H1 (cell line): ENCODE measurements around the gene SPHK1. TPM values are rescaled to one million over a fixed set of nuclear protein-coding genes. Genes with fewer than 3 reads are reported as not detected.
A peak's percentile ranks its signal among the peaks of the same experiment; 100 is the strongest.

Experiments used
- CTCF ChIA-PET: fragments of 300-600 bp; sonication (Branson Sonifier 250); formaldehyde crosslinking; loops from one replicate; lab custom pipeline; 2021; ENCODE audit not compliant: partially characterized antibody; lab: Charles Lee
- POLR2A ChIA-PET: fragments of 300-600 bp; sonication (Branson Sonifier 250); formaldehyde crosslinking; loops from one replicate; lab custom pipeline; 2021; ENCODE audit warnings: inconsistent platforms; ENCODE audit not compliant: partially characterized antibody; lab: Charles Lee
- DNase-seq, 2 experiments: peaks; one replicate each; pipeline versions ENCODE4 v3.0.0 to v3.0.0-alpha.2; 2010 to 2022; ENCODE audit warnings: low spot score in 2 of 2, low read depth in 1 of 2, mixed read lengths in 1 of 2
- FAIRE-seq: peaks from 2 replicates; lab custom pipeline; 2011; peaks lifted over from hg19 to GRCh38; lab: Jason Lieb, UNC
- H2AFZ ChIP-seq: 2 replicates; pipeline ENCODE4 v1.8.1; 2012; ENCODE audit warnings: low read length, inconsistent platforms
- H2AK5ac ChIP-seq: 2 replicates; pipeline ENCODE4 v1.6.1; 2013; ENCODE audit warnings: low read depth, low read length
- H2BK120ac ChIP-seq: replicated peaks from 2 replicates; pipeline ENCODE3; 2013; ENCODE audit warnings: low read depth, low read length, inconsistent platforms
- H2BK12ac ChIP-seq: 2 replicates; pipeline ENCODE4 v1.6.1; 2013; ENCODE audit warnings: low read depth, low read length
- H2BK15ac ChIP-seq: 2 replicates; pipeline ENCODE4 v1.6.1; 2013; ENCODE audit warnings: low read length
- H2BK20ac ChIP-seq: 2 replicates; pipeline ENCODE4 v1.6.1; 2013; ENCODE audit warnings: low read length
- H2BK5ac ChIP-seq: 2 replicates; pipeline ENCODE4 v1.6.1; 2013; ENCODE audit warnings: low read depth, low read length
- H3K14ac ChIP-seq: 2 replicates; pipeline ENCODE4 v1.6.1; 2013; ENCODE audit warnings: inconsistent platforms; ENCODE audit not compliant: insufficient read length
- H3K18ac ChIP-seq: 2 replicates; pipeline ENCODE4 v1.6.1; 2013; ENCODE audit warnings: low read length; ENCODE audit errors: extremely low read depth
- H3K23ac ChIP-seq: 2 replicates; pipeline ENCODE4 v1.6.1; 2013; ENCODE audit warnings: inconsistent platforms; ENCODE audit not compliant: insufficient read length
- H3K23me2 ChIP-seq: 2 replicates; pipeline ENCODE4 v1.6.1; 2013; ENCODE audit warnings: low read depth, low read length
- H3K27ac ChIP-seq: 2 replicates; pipeline ENCODE4 v1.6.1; 2011; ENCODE audit warnings: low read depth, low read length, inconsistent platforms
- H3K27me3 ChIP-seq, 4 experiments: replicated peaks in 1 of 4; 1 replicate in 1 of 4; 2 replicates in 3 of 4; pipeline versions ENCODE4 v1.6.1 to v1.8.1; 2011 to 2013; ENCODE audit warnings: low read length in 3 of 4, mild to moderate bottlenecking in 3 of 4, inconsistent platforms in 2 of 4, mixed read lengths in 2 of 4, moderate library complexity in 1 of 4; ENCODE audit not compliant: control insufficient read depth in 3 of 4, insufficient read depth in 3 of 4; ENCODE audit errors: extremely low read depth in 1 of 4
- H3K36me3 ChIP-seq, 4 experiments: 2 replicates each; pipeline versions ENCODE4 v1.6.1 to v1.8.1; 2011 to 2013; ENCODE audit warnings: mild to moderate bottlenecking in 4 of 4, low read length in 3 of 4, moderate library complexity in 2 of 4, control low read depth in 1 of 4, inconsistent platforms in 1 of 4; ENCODE audit not compliant: insufficient read depth in 4 of 4, control insufficient read depth in 2 of 4
- H3K4ac ChIP-seq: replicated peaks from 2 replicates; pipeline ENCODE3; 2013; ENCODE audit warnings: low read length, low read depth, mixed read lengths, inconsistent platforms; ENCODE audit not compliant: insufficient read length
- H3K4me1 ChIP-seq, 4 experiments: replicated peaks in 1 of 4; 1 replicate in 1 of 4; 2 replicates in 3 of 4; pipeline versions ENCODE4 v1.6.1 to v1.8.1; 2011 to 2013; ENCODE audit warnings: low read length in 3 of 4, inconsistent platforms in 2 of 4, mixed read lengths in 1 of 4; ENCODE audit not compliant: insufficient read depth in 4 of 4, control insufficient read depth in 3 of 4
- H3K4me2 ChIP-seq, 2 experiments: 2 replicates each; pipeline versions ENCODE4 v1.6.1 to v1.8.1; 2011 to 2013; ENCODE audit warnings: low read depth in 2 of 2, low read length in 2 of 2, control low read depth in 1 of 2, inconsistent platforms in 1 of 2, mild to moderate bottlenecking in 1 of 2; ENCODE audit not compliant: insufficient read depth in 1 of 2
- H3K4me3 ChIP-seq, 4 experiments: fragments of 200-600, 300-600 bp in 1 of 4; sonication (generic), shearing (Covaris generic), sonication (Bioruptor Twin) in 1 of 4; 2 replicates each; pipeline versions ENCODE4 v1.5.1 to v1.8.1; 2011 to 2016; ENCODE audit warnings: low read length in 4 of 4, low read depth in 3 of 4, control low read depth in 2 of 4, inconsistent platforms in 2 of 4, mild to moderate bottlenecking in 2 of 4, mixed read lengths in 1 of 4, moderate library complexity in 1 of 4; ENCODE audit not compliant: insufficient read depth in 2 of 4; ENCODE audit errors: extremely low read depth in 1 of 4
- H3K56ac ChIP-seq: replicated peaks from 2 replicates; pipeline ENCODE3; 2013; ENCODE audit warnings: low read depth, mild to moderate bottlenecking, mixed read lengths, low read length, inconsistent platforms; ENCODE audit not compliant: insufficient read length
- H3K79me1 ChIP-seq: 2 replicates; pipeline ENCODE4 v1.6.1; 2013; ENCODE audit warnings: low read depth, low read length, control low read depth
- H3K79me2 ChIP-seq, 2 experiments: 2 replicates each; pipeline versions ENCODE4 v1.6.1 to v1.8.1; 2012 to 2013; ENCODE audit warnings: low read length in 2 of 2, mild to moderate bottlenecking in 2 of 2, inconsistent platforms in 1 of 2; ENCODE audit not compliant: insufficient read depth in 2 of 2, control insufficient read depth in 1 of 2
- H3K9ac ChIP-seq, 4 experiments: replicated peaks in 1 of 4; 1 replicate in 1 of 4; 2 replicates in 3 of 4; pipeline versions ENCODE4 v1.6.1 to v1.8.1; 2011 to 2013; ENCODE audit warnings: low read depth in 3 of 4, low read length in 3 of 4, control low read depth in 2 of 4, mild to moderate bottlenecking in 2 of 4, moderate library complexity in 2 of 4, inconsistent platforms in 1 of 4; ENCODE audit errors: extremely low read depth in 1 of 4
- H3K9me3 ChIP-seq, 2 experiments: 2 replicates each; pipeline versions ENCODE4 v1.6.1 to v1.8.1; 2012 to 2013; ENCODE audit warnings: mild to moderate bottlenecking in 2 of 2, moderate library complexity in 2 of 2, control low read depth in 1 of 2, inconsistent platforms in 1 of 2, low read depth in 1 of 2, low read length in 1 of 2, mixed read lengths in 1 of 2; ENCODE audit not compliant: insufficient read depth in 2 of 2
- H4K20me1 ChIP-seq, 2 experiments: replicated peaks in 1 of 2; 2 replicates each; pipeline versions ENCODE3 to v1.8.1; 2011 to 2013; ENCODE audit warnings: inconsistent platforms in 2 of 2, low read length in 2 of 2, mild to moderate bottlenecking in 1 of 2; ENCODE audit not compliant: insufficient read depth in 2 of 2, control insufficient read depth in 1 of 2
- H4K5ac ChIP-seq: 2 replicates; pipeline ENCODE4 v1.6.1; 2013; ENCODE audit warnings: low read length, low read depth, mixed read lengths, inconsistent platforms; ENCODE audit not compliant: insufficient read length
- H4K8ac ChIP-seq: 2 replicates; pipeline ENCODE4 v1.8.0; 2013; ENCODE audit warnings: mild to moderate bottlenecking, moderate library complexity, low read length, inconsistent platforms; ENCODE audit not compliant: insufficient read depth; ENCODE audit errors: extremely low read depth
- H4K91ac ChIP-seq: replicated peaks from 2 replicates; pipeline ENCODE3; 2013; ENCODE audit warnings: low read length, mixed read lengths, inconsistent platforms; ENCODE audit not compliant: insufficient read length
- BCL11A ChIP-seq, 2 experiments: IDR thresholded peaks; one replicate each; pipeline ENCODE4 v1.6.1; 2011; ENCODE audit warnings: low read depth in 2 of 2, low read length in 2 of 2, mild to moderate bottlenecking in 2 of 2
- CBX8 ChIP-seq: fragments of 300-800, 300-1000 bp; sonication (generic); IDR thresholded peaks from 2 replicates; pipeline ENCODE4 v1.7.1; 2016; ENCODE audit warnings: low read depth, low read length, borderline replicate concordance
- CTBP2 ChIP-seq: IDR thresholded peaks from 2 replicates; pipeline ENCODE4 v1.7.0; 2011; ENCODE audit warnings: borderline replicate concordance, mild to moderate bottlenecking, moderate library complexity, mixed read lengths, low read length; ENCODE audit not compliant: insufficient read depth, insufficient read length
- EP300 ChIP-seq, 2 experiments: IDR thresholded peaks; 1 replicate in 1 of 2; 2 replicates in 1 of 2; pipeline ENCODE4 v1.6.1; 2011 to 2012; ENCODE audit warnings: low read depth in 2 of 2, low read length in 2 of 2, mild to moderate bottlenecking in 2 of 2, borderline replicate concordance in 1 of 2, inconsistent platforms in 1 of 2, moderate library complexity in 1 of 2
- FOSL1 ChIP-seq: IDR thresholded peaks from 2 replicates; pipeline ENCODE4 v1.6.1; 2011; ENCODE audit warnings: mild to moderate bottlenecking, low read depth, low read length, moderate library complexity; ENCODE audit not compliant: insufficient read depth
- KDM4A ChIP-seq: IDR thresholded peaks from one replicate; pipeline ENCODE4 v1.7.1; 2012; ENCODE audit warnings: low read depth, mild to moderate bottlenecking, moderate library complexity, low read length, inconsistent platforms; ENCODE audit not compliant: severe bottlenecking
- KDM5A ChIP-seq: fragments of 200-600 bp; IDR thresholded peaks from 2 replicates; pipeline ENCODE4 v1.7.1; 2012; ENCODE audit warnings: mild to moderate bottlenecking, low read length, inconsistent platforms, mixed read lengths
- MAX ChIP-seq: IDR thresholded peaks from 2 replicates; pipeline ENCODE4 v1.6.1; 2012; ENCODE audit warnings: inconsistent platforms
- POU5F1 ChIP-seq: IDR thresholded peaks from 2 replicates; pipeline ENCODE4 v1.6.1; 2011; ENCODE audit warnings: low read depth, mild to moderate bottlenecking, low read length, moderate library complexity
- SRF ChIP-seq: IDR thresholded peaks from 2 replicates; pipeline ENCODE4 v1.6.1; 2011; ENCODE audit warnings: mild to moderate bottlenecking, low read depth, low read length, moderate library complexity
- TBP ChIP-seq: IDR thresholded peaks from 2 replicates; pipeline ENCODE4 v1.6.1; 2011; ENCODE audit warnings: low read depth, low read length, improper control_type of control experiment
- TEAD4 ChIP-seq: IDR thresholded peaks from 2 replicates; pipeline ENCODE4 v1.6.1; 2012; ENCODE audit warnings: low read depth, low read length, inconsistent platforms, mixed read lengths
- ZNF274 ChIP-seq: IDR thresholded peaks from 2 replicates; pipeline ENCODE4 v1.7.0; 2012; ENCODE audit warnings: low read length, borderline replicate concordance; ENCODE audit errors: extremely low read depth
- WGBS, 2 experiments: shearing (Covaris generic) in 1 of 2; methylation state at CpG; one replicate each; pipeline versions ENCODE4 v1.1.6 to v1.1.7; 2013 to 2015; ENCODE audit warnings: low lambda C conversion rate in 2 of 2, mixed read lengths in 2 of 2, inconsistent platforms in 1 of 2, low coverage in 1 of 2, missing lambda C conversion rate in 1 of 2; ENCODE audit not compliant: insufficient replicate concordance in 2 of 2, insufficient coverage in 1 of 2, insufficient read length in 1 of 2; ENCODE audit errors: extremely low coverage in 1 of 2, missing lambda C conversion rate in 1 of 2; 5-methylcytosine and 5-hydroxymethylcytosine counted together
- polyA plus RNA-seq, 7 experiments: library from polyadenylated mRNA; depleted of rRNA in 3 of 7; stranded (reverse) in 5 of 7; unstranded in 2 of 7; fragments of >200 nt in 5 of 7; fragments of 200-250 nt in 2 of 7; gene quantifications; 1 replicate in 5 of 7; 2 replicates in 1 of 7; 4 replicates in 1 of 7; pipeline versions ENCODE4 v1.2.1 to v1.2.3, GENCODE V29; 2011 to 2013; ENCODE audit warnings: missing spikeins in 2 of 7, mixed read lengths in 2 of 7
- total RNA-seq: library from RNA; stranded (reverse); fragmentation: NEBNext Ultra II Directional; extraction: Animal tissue kit (Norgen Biotek cat#: 25700); gene quantifications from 2 replicates; pipeline ENCODE4 v1.2.1, GENCODE V29; 2021

SPHK1 gene
- total and polyA plus RNA-seq, 2 of the 8 experiments (the other 6 are each of a cell fraction or from before 2014, with no cell fraction given) = 2.4 TPM

GRCh38 chr17:76421044-76421407 lies 36.6 kb downstream of the SPHK1 start:
- Histone ChIP-seq H2BK5ac (0 out of 2 replicates have a peak overlapping the region, but pooled peaks have one; percentile 72), H3K79me1 (peaks cover 33% of the 10 kb centered on the region), H3K9me3 (no peaks in the 10 kb centered on the region), H3K4ac (no peak overlapping the region), H3K18ac (no peak overlapping the region), H3K4me2 (no peak overlapping the region), H3K56ac (no peak overlapping the region), H3K14ac (no peak overlapping the region), H4K5ac (no peak overlapping the region), H3K36me3 (0 out of 8 replicates have a peak, but pooled peaks cover 0 to 4% (median 0%) of the 10 kb centered on the region in 4 experiments), H2AFZ (no peak overlapping the region), H3K23ac (no peak overlapping the region), H2BK20ac (no peak overlapping the region), H3K4me1 (peaks cover 0 to 8% (median 5%) of the 10 kb centered on the region in 4 experiments; a peak in 6 of 7 replicates), H3K4me3 (no peak overlapping the region), H3K23me2 (no peaks in the 10 kb centered on the region), H4K8ac (no peak overlapping the region; the same call in 1 of the 2 replicates), H2BK120ac (no peak overlapping the region), H4K20me1 (peaks cover 11 to 21% of the 10 kb centered on the region in 2 experiments), H2AK5ac (no peak overlapping the region), H2BK12ac (no peak overlapping the region), H3K79me2 (peaks cover 6 to 85% of the 10 kb centered on the region in 2 experiments), H4K91ac (no peak overlapping the region), H2BK15ac (no peak overlapping the region), H3K27me3 (no peaks in the 10 kb centered on the region), H3K27ac (no peak overlapping the region), H3K9ac (no peak overlapping the region; a peak in 1 of 7 replicates)
- CTCF ChIA-PET = interaction anchor here (0.7 to 1.4 kb wide), 4 partner anchors 9 to 51 kb away, joined by 3 to 4 read pairs (median 3); no protein-coding TSS in a partner anchor
- POLR2A ChIA-PET = interaction anchor here (1.4 kb wide), 1 partner anchor 9 kb away, joined by 3 read pairs; no protein-coding TSS in a partner anchor
- no peak for FAIRE-seq
- TF ChIP-seq KDM4A = no peak
- no peak for TF ChIP-seq CTBP2
- TF ChIP-seq FOSL1 = no peak
- TF ChIP-seq POU5F1 = no peak
- no peak for TF ChIP-seq KDM5A
- no peak for TF ChIP-seq BCL11A (IDR thresholded peaks at IDR 0.05; ENCODE audit: low read depth in 2 of 2, low read length in 2 of 2)
- TF ChIP-seq ZNF274 = no peak
- TF ChIP-seq TEAD4 = no peak
- TF ChIP-seq MAX = no peak
- TF ChIP-seq CBX8 = no peak
- no peak for TF ChIP-seq TBP
- no peak for TF ChIP-seq EP300 (IDR thresholded peaks at IDR 0.05; ENCODE audit: borderline replicate concordance in 1 of 2, low read depth in 2 of 2, low read length in 2 of 2)
- no peak for TF ChIP-seq SRF
- DNase-seq = no peak
- 87% methylated on average over 7 of the region's 7 CpGs; no CpG with 5 or more reads in 1 of the 2 experiments for WGBS, 2 experiments
